Panc1 (cell line): Measurements from ENCODE around the gene RBM19. TPM values are rescaled to one million over a fixed set of nuclear protein-coding genes. Genes with fewer than 3 reads are reported as not detected.

Experiments
- ATAC-seq: fragments of 200-7000 bp; cut with Tn5 transposase; 2 replicates; pipeline ENCODE4 v1.9.1; 2020; ENCODE audit warnings: mild to moderate bottlenecking, moderate library complexity
- BruUV-seq: library from RNA; stranded (reverse); fragments of 400-500 nt; replicated peaks from 2 replicates; lab custom pipeline; 2021; lab: Mats Ljungman, UMichigan
- CTCF ChIA-PET: fragments of 300-600 bp; sonication (Branson Sonifier 250); formaldehyde crosslinking; loops from one replicate; lab custom pipeline; 2022; ENCODE audit warnings: antibody characterized with exemption; lab: Charles Lee
- POLR2A ChIA-PET: fragments of 300-600 bp; sonication (Branson Sonifier 250); formaldehyde crosslinking; loops from one replicate; lab custom pipeline; 2022; ENCODE audit warnings: antibody characterized with exemption; lab: Charles Lee
- DNase-seq: peaks from one replicate; pipeline ENCODE4 v3.0.0-alpha.2; 2010; ENCODE audit warnings: low read depth, low spot score
- H3K27ac ChIP-seq: 2 replicates; pipeline ENCODE4 v1.5.1; 2011; ENCODE audit warnings: mild to moderate bottlenecking, low read length, inconsistent platforms
- H3K27me3 ChIP-seq: fragments of 200-500 bp; sonication (Bioruptor generic); 2 replicates; pipeline ENCODE4 v1.6.0; 2014; ENCODE audit warnings: low read length, inconsistent platforms; ENCODE audit not compliant: control insufficient read depth, insufficient read depth
- H3K36me3 ChIP-seq: fragments of 200-500 bp; sonication (Bioruptor generic); 2 replicates; pipeline ENCODE4 v1.5.1; 2014; ENCODE audit warnings: inconsistent platforms, mild to moderate bottlenecking, low read length, moderate library complexity; ENCODE audit not compliant: control insufficient read depth, insufficient read depth
- H3K4me1 ChIP-seq: 2 replicates; pipeline ENCODE4 v1.5.1; 2011; ENCODE audit warnings: inconsistent platforms, mild to moderate bottlenecking, low read length, moderate library complexity; ENCODE audit not compliant: control insufficient read depth, insufficient read depth
- H3K4me3 ChIP-seq, 2 experiments: 2 replicates each; pipeline ENCODE4 v1.5.1; 2011 to 2012; ENCODE audit warnings: low read depth in 2 of 2, low read length in 2 of 2, mild to moderate bottlenecking in 2 of 2, inconsistent platforms in 1 of 2, moderate library complexity in 1 of 2
- H3K9me3 ChIP-seq: fragments of 200-500 bp; sonication (Bioruptor generic); 2 replicates; pipeline ENCODE4 v1.5.1; 2014; ENCODE audit warnings: low read depth, mild to moderate bottlenecking, inconsistent platforms, low read length, moderate library complexity; ENCODE audit not compliant: control insufficient read depth, insufficient read depth
- CTCF ChIP-seq: fragments of 450-650 bp; IDR thresholded peaks from 2 replicates; pipeline ENCODE4 v1.5.1; 2017; ENCODE audit warnings: mild to moderate bottlenecking
- POLR2AphosphoS5 ChIP-seq: IDR thresholded peaks from 2 replicates; pipeline ENCODE4 v1.6.1; 2012; ENCODE audit warnings: mild to moderate bottlenecking, low read depth, low read length, moderate library complexity
- SIN3A ChIP-seq: IDR thresholded peaks from 2 replicates; pipeline ENCODE4 v1.6.1; 2012; ENCODE audit warnings: low read depth, mild to moderate bottlenecking, low read length, moderate library complexity, borderline replicate concordance; ENCODE audit not compliant: insufficient read depth
- TCF7L2 ChIP-seq: IDR thresholded peaks from 2 replicates; pipeline ENCODE4 v1.6.1; 2011; ENCODE audit warnings: mild to moderate bottlenecking, low read depth, low read length, inconsistent platforms
- in situ Hi-C: cut with HindIII; loops from 2 replicates; pipeline ENCODE4 v1.10.0; 2016; ENCODE audit warnings: low sequenced_read_pairs, low pct_unique_long_range_greater_than_20kb
- intact Hi-C: fragments of 100-400 bp; cut with micrococcal nuclease; formaldehyde crosslinking; loops from one replicate; pipeline ENCODE4 v1.10.0; 2022; ENCODE audit not compliant: unreplicated experiment
- total RNA-seq: library from RNA; stranded (reverse); gene quantifications from one replicate; pipeline ENCODE4 v1.2.1, GENCODE V29; 2021; ENCODE audit not compliant: unreplicated experiment
- TF ChIP-seq, protein P1 (sequence below), 2 experiments: IDR thresholded peaks; 2 replicates each; pipeline ENCODE4 v1.6.1; 2011 to 2012; ENCODE audit warnings: low read depth in 2 of 2, control low read depth in 1 of 2, low read length in 1 of 2, mild to moderate bottlenecking in 1 of 2, moderate library complexity in 1 of 2; ENCODE audit not compliant: insufficient read depth in 1 of 2

RBM19 gene
- total RNA-seq, 1 experiment from 2014 or later: 44.8 TPM

DNA sequence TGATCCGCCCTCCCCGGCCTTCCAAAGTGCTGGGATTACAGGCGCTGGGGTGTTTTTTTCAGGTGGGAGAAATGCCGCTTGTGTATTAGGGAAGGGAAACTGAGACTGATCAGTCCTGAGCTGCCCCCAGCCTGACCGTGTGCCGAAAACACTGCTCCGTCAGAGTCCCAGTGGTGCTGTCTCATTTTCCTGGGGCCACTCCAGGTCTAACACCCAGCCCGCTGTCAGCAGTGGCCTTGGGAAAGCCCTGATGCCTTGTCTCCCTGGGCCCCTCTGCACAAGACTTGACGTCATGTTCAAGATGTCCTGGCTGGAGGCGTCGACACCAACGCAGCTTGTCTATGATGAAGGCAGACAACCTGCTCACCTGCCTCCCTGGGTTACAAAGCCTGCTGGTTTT lies 165.9 kb downstream of the RBM19 start:
- DNase-seq (no peak), ATAC-seq (no peak)
- H3K36me3 ChIP-seq: no peaks in the 10 kb centered on the region
- in situ Hi-C loops: no loop called here
- intact Hi-C loops: no loop called here
- BruUV-seq: no TSS peak
- no peaks in the 10 kb centered on the region for H3K9me3 ChIP-seq
- ChIA-PET CTCF (no interaction called here), POLR2A (no interaction called here)
- no peak for TF ChIP-seq POLR2AphosphoS5
- no peak for TF ChIP-seq SIN3A
- TF ChIP-seq TCF7L2: no peak
- TF ChIP-seq CTCF: no peak
- TF ChIP-seq, protein P1, sequence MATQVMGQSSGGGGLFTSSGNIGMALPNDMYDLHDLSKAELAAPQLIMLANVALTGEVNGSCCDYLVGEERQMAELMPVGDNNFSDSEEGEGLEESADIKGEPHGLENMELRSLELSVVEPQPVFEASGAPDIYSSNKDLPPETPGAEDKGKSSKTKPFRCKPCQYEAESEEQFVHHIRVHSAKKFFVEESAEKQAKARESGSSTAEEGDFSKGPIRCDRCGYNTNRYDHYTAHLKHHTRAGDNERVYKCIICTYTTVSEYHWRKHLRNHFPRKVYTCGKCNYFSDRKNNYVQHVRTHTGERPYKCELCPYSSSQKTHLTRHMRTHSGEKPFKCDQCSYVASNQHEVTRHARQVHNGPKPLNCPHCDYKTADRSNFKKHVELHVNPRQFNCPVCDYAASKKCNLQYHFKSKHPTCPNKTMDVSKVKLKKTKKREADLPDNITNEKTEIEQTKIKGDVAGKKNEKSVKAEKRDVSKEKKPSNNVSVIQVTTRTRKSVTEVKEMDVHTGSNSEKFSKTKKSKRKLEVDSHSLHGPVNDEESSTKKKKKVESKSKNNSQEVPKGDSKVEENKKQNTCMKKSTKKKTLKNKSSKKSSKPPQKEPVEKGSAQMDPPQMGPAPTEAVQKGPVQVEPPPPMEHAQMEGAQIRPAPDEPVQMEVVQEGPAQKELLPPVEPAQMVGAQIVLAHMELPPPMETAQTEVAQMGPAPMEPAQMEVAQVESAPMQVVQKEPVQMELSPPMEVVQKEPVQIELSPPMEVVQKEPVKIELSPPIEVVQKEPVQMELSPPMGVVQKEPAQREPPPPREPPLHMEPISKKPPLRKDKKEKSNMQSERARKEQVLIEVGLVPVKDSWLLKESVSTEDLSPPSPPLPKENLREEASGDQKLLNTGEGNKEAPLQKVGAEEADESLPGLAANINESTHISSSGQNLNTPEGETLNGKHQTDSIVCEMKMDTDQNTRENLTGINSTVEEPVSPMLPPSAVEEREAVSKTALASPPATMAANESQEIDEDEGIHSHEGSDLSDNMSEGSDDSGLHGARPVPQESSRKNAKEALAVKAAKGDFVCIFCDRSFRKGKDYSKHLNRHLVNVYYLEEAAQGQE (IDR thresholded peaks at IDR 0.05; ENCODE audit: insufficient read depth in 1 of 2, low read depth in 2 of 2, low read length in 1 of 2): no peak
- H3K27ac ChIP-seq: no peak overlapping the region
- no peaks in the 10 kb centered on the region for H3K27me3 ChIP-seq
- H3K4me1 ChIP-seq: no peaks in the 10 kb centered on the region
- H3K4me3 ChIP-seq: no peak overlapping the region

- no peaks in the 10 kb centered on the region for H3K4me1 ChIP-seq
- no peaks in the 10 kb centered on the region for H3K9me3 ChIP-seq
- in situ Hi-C loops (no loop called here), intact Hi-C loops (no loop called here)
- H3K36me3 ChIP-seq: no peaks in the 10 kb centered on the region
- TF ChIP-seq TCF7L2: no peak
- no peak for TF ChIP-seq CTCF
- no peak for TF ChIP-seq POLR2AphosphoS5
- TF ChIP-seq SIN3A: no peak
- TF ChIP-seq, protein P1 (IDR thresholded peaks at IDR 0.05; ENCODE audit: insufficient read depth in 1 of 2, low read depth in 2 of 2, low read length in 1 of 2): no peak
- ATAC-seq: no peak
- H3K4me3 ChIP-seq: no peak overlapping the region
- no TSS peak for BruUV-seq
- ChIA-PET POLR2A (no interaction called here), CTCF (no interaction called here)
- no peaks in the 10 kb centered on the region for H3K27me3 ChIP-seq
- DNase-seq: no peak
- H3K27ac ChIP-seq: no peak overlapping the region
These were observed 167.6 kb downstream of the RBM19 start for GRCh38 chr12:113798552-113798951.
